Peyer's patch (tissue), 4 donors: Measurements from ENCODE around the gene CDYL.

Experiments used
- CTCF ChIP-seq, 6 experiments: fragments of 450-650 bp in 4 of 6; fragments of 200-600 bp in 2 of 6; sonication (generic) in 1 of 6; IDR thresholded peaks; one replicate each; pipeline ENCODE4 v1.5.1; 2017 to 2019; ENCODE audit warnings: antibody characterized with exemption in 6 of 6, mild to moderate bottlenecking in 3 of 6, moderate library complexity in 1 of 6
- POLR2A ChIP-seq, 2 donors: fragments of 450-650 bp; IDR thresholded peaks; one replicate each; pipeline ENCODE4 v1.5.1; 2017; ENCODE audit warnings: antibody characterized with exemption in 2 of 2, mild to moderate bottlenecking in 2 of 2, moderate library complexity in 2 of 2

- TF ChIP-seq CTCF (IDR thresholded peaks at IDR 0.05): no peak
- peak in 1 of 2 donors; percentile 45 for TF ChIP-seq POLR2A (IDR thresholded peaks at IDR 0.05)
Observed at GRCh38 chr6:4931530-4932227, 155.5 kb downstream of the CDYL start.
